Mesendoderm (in vitro differentiated cells): Measurements from ENCODE around the gene GAB2.

Experiments used
- DNase-seq: peaks from one replicate; pipeline ENCODE4 v3.0.0; 2013
- H2AK5ac ChIP-seq: 2 replicates; pipeline ENCODE4 v1.6.1; 2013; ENCODE audit warnings: low read length, inconsistent platforms
- H2BK120ac ChIP-seq: 2 replicates; pipeline ENCODE4 v1.6.1; 2013; ENCODE audit warnings: low read depth, mild to moderate bottlenecking, low read length, moderate library complexity, mixed read lengths
- H2BK15ac ChIP-seq: replicated peaks from 2 replicates; pipeline ENCODE4 v1.6.1; 2013; ENCODE audit warnings: low read depth, mild to moderate bottlenecking, moderate library complexity
- H2BK5ac ChIP-seq: 2 replicates; pipeline ENCODE4 v1.6.1; 2013; ENCODE audit warnings: low read length, inconsistent platforms
- H3K18ac ChIP-seq: 2 replicates; pipeline ENCODE4 v1.6.1; 2013; ENCODE audit warnings: mild to moderate bottlenecking, low read length, mixed read lengths
- H3K23ac ChIP-seq: one replicate; pipeline ENCODE4 v1.6.1; 2013; ENCODE audit warnings: low read length
- H3K27ac ChIP-seq: 2 replicates; pipeline ENCODE4 v1.5.1; 2013; ENCODE audit warnings: low read depth, mild to moderate bottlenecking, inconsistent platforms, low read length, moderate library complexity
- H3K27me3 ChIP-seq: 2 replicates; pipeline ENCODE4 v1.6.1; 2013; ENCODE audit warnings: low read length, control low read depth, mild to moderate bottlenecking, inconsistent platforms; ENCODE audit not compliant: insufficient read depth, poor library complexity
- H3K36me3 ChIP-seq: 2 replicates; pipeline ENCODE4 v1.6.1; 2013; ENCODE audit warnings: low read length, inconsistent platforms; ENCODE audit not compliant: control insufficient read depth, insufficient read depth
- H3K4ac ChIP-seq: one replicate; pipeline ENCODE4 v1.6.1; 2013; ENCODE audit warnings: low read depth, mild to moderate bottlenecking, low read length, moderate library complexity
- H3K4me1 ChIP-seq: 2 replicates; pipeline ENCODE4 v1.6.1; 2013; ENCODE audit warnings: low read depth, low read length, inconsistent platforms; ENCODE audit not compliant: control insufficient read depth
- H3K4me2 ChIP-seq: 2 replicates; pipeline ENCODE4 v1.6.1; 2013; ENCODE audit warnings: low read length
- H3K4me3 ChIP-seq: 2 replicates; pipeline ENCODE4 v1.5.1; 2013; ENCODE audit warnings: mild to moderate bottlenecking, low read length
- H3K56ac ChIP-seq: one replicate; pipeline ENCODE4 v1.6.1; 2013; ENCODE audit warnings: low read length
- H3K79me1 ChIP-seq: 2 replicates; pipeline ENCODE4 v1.6.1; 2013; ENCODE audit warnings: low read length, inconsistent platforms
- H3K79me2 ChIP-seq: 2 replicates; pipeline ENCODE4 v1.6.1; 2013; ENCODE audit warnings: mild to moderate bottlenecking, low read length; ENCODE audit not compliant: control insufficient read depth, insufficient read depth
- H3K9ac ChIP-seq: 2 replicates; pipeline ENCODE4 v1.6.1; 2013; ENCODE audit warnings: low read length, inconsistent platforms
- H4K5ac ChIP-seq: one replicate; pipeline ENCODE4 v1.6.1; 2013; ENCODE audit warnings: low read length
- H4K8ac ChIP-seq: one replicate; pipeline ENCODE4 v1.6.1; 2013; ENCODE audit warnings: low read depth, mild to moderate bottlenecking, control low read depth, low read length, moderate library complexity
- WGBS: extraction: QIAGEN DNeasy Blood & Tissue Kit; methylation state at CpG from one replicate; pipeline ENCODE4 v1.1.7; 2013; ENCODE audit warnings: low lambda C conversion rate, missing lambda C conversion rate; ENCODE audit not compliant: insufficient coverage; ENCODE audit errors: extremely low coverage; 5-methylcytosine and 5-hydroxymethylcytosine counted together

GAB2 gene

DNA sequence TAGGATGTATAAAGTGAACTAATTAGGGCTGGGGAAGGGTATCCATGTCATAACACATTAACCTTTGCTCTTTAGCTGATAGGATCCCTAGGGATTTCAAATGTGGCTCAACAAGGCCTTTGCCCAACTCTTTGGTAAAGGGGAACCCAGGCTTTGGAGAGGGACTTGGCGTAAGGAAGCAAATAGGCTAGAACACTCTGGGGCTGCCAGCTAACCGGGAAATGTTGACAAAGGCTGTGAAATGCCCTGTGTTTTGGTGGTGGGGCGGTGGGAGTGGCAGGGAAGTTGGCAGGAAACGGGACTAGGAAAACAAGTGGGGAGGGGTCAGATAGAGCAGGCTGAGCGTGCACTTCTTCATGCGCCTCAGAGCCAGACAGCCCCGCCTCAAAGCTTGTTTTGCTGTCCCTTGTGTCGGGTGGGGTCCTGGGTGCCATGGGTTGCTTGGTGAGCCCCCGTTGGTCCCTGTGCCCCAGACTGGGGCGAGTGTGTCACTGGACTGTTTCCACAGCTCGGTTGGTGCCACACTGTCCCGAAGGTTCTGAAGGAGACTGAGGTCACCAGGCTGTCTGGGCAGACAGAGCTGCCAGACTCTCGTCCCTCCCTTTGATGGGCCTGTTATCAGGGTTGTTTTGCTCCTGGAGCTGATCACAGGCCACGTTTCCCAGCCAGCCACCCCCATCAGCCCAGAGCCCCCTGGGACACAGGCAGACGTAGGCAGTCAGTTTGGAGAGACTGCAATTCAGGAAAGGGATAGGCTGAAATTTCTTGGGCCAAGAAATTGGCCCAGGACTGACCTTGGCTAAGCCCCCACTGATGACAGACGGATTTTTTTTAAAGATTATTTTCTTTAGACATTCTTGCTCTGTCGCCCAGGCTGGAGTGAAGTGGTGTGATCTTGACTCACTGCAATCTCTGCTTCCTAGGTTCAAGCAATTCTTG is 248.8 kb downstream of the GAB2 start:
- Histone ChIP-seq H3K4me3 (no peak overlapping the region), H2AK5ac (no peak overlapping the region), H3K4me2 (no peak overlapping the region), H4K5ac (no peak overlapping the region), H3K23ac (no peak overlapping the region), H3K36me3 (no peaks in the 10 kb centered on the region), H3K79me1 (no peaks in the 10 kb centered on the region), H3K79me2 (no peaks in the 10 kb centered on the region), H3K27ac (no peak overlapping the region), H2BK120ac (no peak overlapping the region), H3K27me3 (no peaks in the 10 kb centered on the region), H3K56ac (peak overlapping the region; percentile 10), H4K8ac (no peak overlapping the region), H3K18ac (no peak overlapping the region), H3K4me1 (peaks cover 3% of the 10 kb centered on the region), H2BK15ac (no peak overlapping the region), H3K9ac (no peak overlapping the region), H2BK5ac (no peak overlapping the region), H3K4ac (no peak overlapping the region)
- peak; percentile 50 for DNase-seq
- no CpG with 5 or more reads among the region's 17 CpGs for WGBS

DNA sequence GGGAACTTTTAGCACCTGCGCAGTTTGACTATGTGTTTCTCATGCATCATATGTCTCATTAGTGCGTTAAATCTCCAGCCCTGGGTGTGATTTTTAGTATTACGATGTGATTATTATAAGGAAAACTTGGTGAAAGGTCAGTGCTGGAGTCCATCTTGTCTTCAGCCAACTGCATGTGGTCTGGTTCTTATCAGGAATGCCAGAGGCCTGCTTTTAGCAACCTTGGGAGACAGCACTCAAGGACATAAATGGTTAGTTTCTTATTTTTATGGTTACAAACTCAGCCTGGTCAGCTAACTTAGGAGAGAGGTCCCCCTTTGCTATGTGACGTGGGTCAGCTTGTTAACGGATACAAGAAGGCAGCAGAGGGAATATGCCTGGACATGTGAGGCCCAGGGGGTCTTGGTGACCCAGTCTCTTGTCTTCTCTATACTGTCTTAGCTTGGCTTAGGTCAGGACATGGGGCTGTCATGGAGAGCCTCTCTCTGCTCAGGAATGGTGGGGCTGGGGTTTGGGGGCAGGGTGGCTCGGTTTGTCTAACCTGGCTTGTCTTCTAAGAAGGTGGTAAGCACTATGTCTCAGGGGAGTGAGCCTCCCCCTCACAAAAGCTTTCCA is 250.7 kb downstream of the GAB2 start:
- no peaks in the 10 kb centered on the region for H3K27me3 ChIP-seq
- H3K36me3 ChIP-seq: no peaks in the 10 kb centered on the region
- no peak overlapping the region for H3K4me3 ChIP-seq
- no peak overlapping the region for H2BK15ac ChIP-seq
- no peak overlapping the region for H3K4ac ChIP-seq
- no peak overlapping the region for H3K27ac ChIP-seq
- no peak overlapping the region for H4K5ac ChIP-seq
- WGBS: no CpG with 5 or more reads among the region's 6 CpGs
- no peak for DNase-seq
- no peaks in the 10 kb centered on the region for H3K79me1 ChIP-seq
- no peaks in the 10 kb centered on the region for H3K79me2 ChIP-seq
- H3K23ac ChIP-seq: no peak overlapping the region
- H3K56ac ChIP-seq: peak overlapping the region; percentile 4
- H4K8ac ChIP-seq: no peak overlapping the region
- no peak overlapping the region for H3K18ac ChIP-seq
- no peak overlapping the region for H3K9ac ChIP-seq
- no peak overlapping the region for H2BK120ac ChIP-seq
- peaks cover 3% of the 10 kb centered on the region for H3K4me1 ChIP-seq
- H3K4me2 ChIP-seq: no peak overlapping the region
- no peak overlapping the region for H2BK5ac ChIP-seq
- no peak overlapping the region for H2AK5ac ChIP-seq
